ENCODE data around the gene PDLIM4.

PDLIM4 gene, protein sequence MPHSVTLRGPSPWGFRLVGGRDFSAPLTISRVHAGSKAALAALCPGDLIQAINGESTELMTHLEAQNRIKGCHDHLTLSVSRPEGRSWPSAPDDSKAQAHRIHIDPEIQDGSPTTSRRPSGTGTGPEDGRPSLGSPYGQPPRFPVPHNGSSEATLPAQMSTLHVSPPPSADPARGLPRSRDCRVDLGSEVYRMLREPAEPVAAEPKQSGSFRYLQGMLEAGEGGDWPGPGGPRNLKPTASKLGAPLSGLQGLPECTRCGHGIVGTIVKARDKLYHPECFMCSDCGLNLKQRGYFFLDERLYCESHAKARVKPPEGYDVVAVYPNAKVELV

DNA sequence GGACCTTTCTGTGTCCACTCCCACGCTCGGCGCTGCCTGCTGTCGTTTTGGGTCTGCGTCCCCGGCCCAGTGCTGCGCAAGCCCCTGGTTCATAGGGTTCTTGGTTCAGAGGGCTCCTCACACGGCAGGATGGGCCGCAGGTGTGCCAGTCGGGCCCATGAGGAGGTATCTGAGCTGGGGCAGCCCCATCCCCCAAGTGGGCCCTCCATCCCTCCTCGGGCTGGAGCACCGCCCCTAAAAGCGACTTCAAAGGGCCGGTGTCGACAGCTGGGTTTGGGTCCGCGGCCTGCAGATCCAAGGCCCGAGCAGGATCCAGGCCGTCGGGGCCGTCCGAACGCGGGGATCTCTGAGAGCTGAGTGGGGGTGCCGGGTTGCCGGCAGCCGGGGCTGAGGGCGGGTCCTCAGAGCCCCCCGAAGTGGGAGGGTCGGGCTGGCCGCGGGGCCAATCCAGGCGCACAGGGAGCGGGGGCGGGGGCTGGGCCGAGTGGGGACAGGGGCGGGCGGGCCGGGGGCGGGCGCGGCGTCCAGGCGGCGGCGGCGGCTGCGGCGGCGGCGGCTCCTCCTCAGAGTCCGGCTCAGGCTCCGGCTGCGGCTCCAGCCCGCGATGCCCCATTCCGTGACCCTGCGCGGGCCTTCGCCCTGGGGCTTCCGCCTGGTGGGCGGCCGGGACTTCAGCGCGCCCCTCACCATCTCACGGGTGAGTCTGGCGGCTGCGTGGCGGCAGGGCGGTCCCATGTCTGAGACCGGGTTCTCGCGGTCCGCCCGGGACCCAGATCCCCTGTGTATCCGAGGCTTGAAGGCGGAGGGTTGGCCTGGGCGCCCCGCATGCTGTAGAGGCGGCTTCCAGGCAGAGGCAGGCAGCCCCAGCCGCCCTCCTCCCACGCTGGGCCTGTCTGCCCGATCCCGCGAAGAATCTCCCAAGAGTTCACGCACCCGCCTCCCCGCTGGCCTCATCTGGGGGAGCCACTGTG is at the start of gene PDLIM4:
Gene PDLIM4, plus strand, starts transcription at position 566 of the 971 bp plus-strand sequence. Its CDS starts 39 bp downstream, at position 605.
- no peak for DNase-seq (ENCODE audit: low read depth, low spot score)

DNA sequence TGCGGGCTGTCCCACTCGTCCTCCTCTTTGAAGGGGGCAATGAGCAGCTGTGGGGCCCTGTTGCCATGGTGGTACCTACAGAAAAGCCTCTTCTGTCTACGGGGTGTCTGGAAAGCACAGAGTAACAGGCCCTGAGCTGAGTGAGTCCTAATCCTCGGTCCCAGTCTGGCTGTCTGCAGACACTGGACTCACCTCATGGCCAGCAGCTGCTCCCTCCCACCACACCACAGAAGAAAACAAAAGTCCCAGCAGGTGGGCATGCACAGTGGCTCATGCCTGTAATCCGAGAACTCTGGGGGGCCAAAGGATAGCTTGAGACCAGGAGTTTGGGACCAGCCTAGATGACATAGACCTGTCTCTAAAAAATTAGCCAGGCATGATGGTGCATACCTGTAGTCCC is 49.7 kb upstream of the PDLIM4 start:
- DNase-seq (ENCODE audit: low read depth, low spot score): no peak

DNA sequence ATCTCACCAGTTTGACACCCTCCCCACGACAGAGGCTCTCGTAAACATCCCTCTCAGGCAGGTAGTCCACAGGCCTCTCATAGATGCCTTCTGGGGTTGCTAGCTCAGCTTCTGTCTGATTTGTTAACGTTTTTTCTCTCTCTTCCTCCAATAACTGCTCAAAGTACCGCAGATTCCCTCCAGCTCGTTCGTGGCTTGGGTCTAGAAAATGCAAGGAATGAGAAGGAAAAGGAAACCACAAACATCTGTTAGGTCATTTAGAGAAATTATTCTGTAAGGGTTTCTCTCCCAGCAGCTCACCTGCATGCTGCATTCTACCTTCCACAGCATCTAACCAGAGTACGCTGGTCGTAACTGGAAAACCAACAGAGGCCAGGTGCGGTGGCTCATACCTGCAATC is 48.4 kb upstream of the PDLIM4 start:
- DNase-seq (ENCODE audit: low read depth, low spot score): no peak

DNA sequence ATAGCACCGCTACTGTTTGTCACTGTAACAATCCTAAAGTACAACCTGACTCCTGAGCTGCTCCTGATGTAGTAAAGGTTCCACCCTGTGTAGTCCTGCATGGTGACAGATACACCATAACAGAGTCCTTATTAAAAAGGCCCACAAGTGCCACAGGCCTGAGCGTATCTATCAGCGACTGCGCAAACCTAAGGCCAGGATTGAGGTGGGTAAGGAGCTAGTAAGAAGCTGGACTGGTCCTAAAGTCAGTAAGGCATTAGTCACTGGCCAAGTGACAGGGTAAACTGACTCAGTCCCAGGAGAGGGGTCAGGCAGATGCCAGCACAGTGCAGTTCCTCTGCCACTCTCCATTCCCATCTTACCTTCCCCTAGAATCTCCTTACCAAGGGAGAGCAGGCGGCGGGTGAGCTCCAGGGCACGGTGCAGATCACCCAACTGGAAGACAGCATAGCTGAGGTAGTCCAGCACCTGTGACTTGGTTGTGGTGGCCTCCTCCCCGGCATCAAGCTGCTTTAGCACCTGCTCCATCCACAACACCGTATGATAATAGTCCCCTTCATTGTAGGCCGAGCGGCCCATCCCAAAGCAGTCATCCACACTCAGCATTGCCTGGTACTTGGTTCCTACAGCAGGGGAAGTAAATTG is 47.5 kb upstream of the PDLIM4 start:
- no peak for DNase-seq (ENCODE audit: low read depth, low spot score)

DNA sequence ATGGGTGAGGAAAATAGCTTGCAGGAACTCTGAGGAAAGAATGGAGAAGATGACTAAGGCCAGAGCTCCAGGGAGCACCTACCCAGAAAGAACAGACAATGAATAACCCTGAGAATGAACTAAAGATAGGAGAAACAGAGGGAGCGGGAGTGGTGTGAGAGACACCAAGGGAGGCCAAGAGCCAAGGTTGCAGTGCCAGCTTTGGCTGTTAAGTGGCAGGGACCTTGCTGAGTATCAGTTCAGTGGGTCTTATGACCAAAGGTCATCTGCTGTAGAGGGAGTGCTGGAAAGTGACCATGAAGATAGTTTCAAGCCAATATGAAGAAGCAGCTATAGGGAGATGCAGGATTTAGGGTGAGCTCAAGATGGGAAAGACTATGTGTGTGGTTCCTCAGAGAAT is 46.6 kb upstream of the PDLIM4 start:
- DNase-seq (ENCODE audit: low read depth, low spot score): no peak

DNA sequence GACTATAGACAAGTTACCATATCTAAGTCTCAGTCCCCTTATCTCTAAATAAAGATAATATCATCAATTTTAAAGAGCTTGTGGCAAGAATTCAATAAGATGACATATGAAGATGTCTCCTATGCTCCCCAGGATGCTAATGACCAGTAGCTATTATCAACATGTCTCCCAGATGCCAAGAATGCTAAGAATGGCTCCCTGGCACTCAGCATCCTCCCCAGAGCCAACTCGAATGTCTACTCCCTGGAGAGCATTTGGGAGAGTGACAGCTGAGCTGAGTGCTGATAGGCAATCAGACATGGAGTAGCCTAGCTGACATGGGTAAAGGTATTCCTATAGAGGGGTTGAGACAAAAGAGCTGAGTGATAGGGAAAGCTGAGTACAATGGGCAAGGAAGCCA is 45.7 kb upstream of the PDLIM4 start:
- no peak for DNase-seq (ENCODE audit: low read depth, low spot score)

DNA sequence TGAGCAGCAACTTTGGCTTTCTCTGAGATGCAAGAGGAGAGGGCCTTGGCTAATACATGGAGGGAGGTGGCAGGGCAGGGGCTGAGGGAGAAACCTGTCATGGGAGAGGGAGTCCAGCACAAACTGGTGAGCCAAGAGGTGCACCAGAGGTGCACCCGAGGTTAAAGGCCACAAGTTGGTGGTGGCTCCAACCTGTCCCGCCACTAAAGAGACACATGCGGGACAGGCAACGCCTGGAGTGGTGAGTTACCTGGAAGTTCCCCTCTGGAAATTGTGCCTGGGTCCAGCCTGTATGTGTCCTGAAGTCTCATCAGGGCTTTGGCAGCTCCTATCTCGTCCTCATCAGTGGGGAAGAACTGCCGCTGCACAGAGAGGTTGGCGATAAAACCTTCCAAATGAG is 43.8 kb upstream of the PDLIM4 start:
- DNase-seq (ENCODE audit: low read depth, low spot score): no peak

DNA sequence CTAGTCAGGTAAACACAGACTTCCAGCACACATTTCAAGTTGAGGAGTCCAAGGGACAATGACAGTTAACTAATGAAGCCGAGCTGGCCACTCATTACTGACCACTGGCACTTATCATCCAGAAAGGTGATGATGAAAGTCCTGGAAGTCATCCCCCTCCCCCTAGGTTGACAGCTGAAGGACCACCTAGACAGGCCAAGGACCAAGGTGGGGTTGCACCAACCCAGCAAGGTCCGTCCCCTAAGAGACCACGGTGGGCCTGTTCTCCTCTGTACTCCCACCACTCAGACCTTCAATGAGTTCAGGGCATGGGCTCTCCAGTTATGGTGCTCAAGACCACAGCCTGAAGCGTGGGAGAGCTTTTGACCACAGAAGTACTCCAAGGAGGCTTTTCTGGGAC is 43.0 kb upstream of the PDLIM4 start:
- DNase-seq (ENCODE audit: low read depth, low spot score): no peak

DNA sequence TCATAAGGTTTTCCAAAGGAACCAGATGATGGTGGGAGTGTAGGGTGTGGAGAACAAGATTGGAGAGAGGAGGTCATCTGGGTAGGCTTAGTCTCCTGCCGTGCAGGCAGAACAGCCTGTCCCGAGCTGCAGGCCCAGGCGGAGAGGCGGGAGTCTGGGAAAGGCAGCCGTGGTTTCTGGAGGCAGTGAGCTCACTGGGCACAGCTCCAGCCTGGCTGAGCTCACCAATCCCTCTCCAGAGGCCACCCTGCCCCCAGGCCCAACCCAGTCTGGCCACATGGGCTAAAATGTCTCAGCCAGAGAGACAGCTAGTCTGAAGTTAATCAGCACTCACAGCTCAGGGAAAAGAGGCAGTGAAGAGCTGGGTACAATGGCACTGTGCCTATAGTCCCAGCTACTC is 42.2 kb upstream of the PDLIM4 start:
- DNase-seq (ENCODE audit: low read depth, low spot score): peak; percentile 88

DNA sequence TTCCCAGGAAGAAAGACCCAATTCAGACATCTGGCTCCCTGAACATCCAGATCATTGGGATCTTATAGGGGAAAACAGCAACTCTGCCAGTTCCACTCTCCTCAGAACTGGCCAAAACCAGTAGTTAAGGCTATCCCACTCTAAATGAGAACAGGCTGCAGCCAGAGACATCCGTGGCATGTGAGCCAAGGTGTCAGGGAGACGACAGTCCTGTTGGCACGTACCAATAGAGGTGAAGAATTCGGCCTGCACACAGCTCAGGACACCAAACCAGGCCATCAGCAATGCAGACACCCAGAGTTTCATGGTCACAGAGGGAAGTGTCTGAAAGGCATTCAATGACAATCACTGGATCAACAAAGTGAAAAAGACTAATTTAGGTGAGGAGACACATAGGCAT is 39.2 kb upstream of the PDLIM4 start:
- DNase-seq (ENCODE audit: low read depth, low spot score): no peak

DNA sequence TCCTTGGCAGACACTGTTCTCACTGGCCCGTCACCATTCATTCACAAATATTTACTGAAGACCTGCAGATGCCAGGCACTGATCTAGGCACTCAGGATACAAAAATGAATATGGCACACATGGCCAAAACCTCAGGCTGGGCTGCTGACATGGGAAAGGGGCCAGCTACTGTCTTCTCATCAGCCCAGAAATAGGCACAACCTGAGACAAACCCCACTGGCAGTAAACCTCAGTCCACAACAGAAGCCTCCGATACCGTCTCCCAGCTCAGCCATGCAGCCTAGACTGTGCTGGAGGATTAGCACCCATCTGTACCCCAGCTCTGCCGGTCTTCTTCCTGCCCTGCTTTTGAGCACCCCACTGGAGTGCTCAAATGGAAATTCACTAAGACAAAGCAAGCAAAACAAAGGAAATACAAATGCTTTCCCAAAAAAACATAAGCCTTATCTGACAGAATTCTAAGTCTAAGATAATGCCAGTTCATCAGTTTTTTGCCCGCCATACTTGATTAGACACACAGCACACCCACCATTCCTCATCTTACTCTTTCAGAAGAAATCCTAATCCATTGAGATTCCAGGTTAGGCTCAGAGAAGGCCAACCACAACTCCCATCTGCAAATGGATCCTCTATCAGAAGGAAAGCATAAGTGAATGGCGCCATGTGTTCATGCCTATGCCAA is 38.1 kb upstream of the PDLIM4 start:
- DNase-seq (ENCODE audit: low read depth, low spot score): no peak

DNA sequence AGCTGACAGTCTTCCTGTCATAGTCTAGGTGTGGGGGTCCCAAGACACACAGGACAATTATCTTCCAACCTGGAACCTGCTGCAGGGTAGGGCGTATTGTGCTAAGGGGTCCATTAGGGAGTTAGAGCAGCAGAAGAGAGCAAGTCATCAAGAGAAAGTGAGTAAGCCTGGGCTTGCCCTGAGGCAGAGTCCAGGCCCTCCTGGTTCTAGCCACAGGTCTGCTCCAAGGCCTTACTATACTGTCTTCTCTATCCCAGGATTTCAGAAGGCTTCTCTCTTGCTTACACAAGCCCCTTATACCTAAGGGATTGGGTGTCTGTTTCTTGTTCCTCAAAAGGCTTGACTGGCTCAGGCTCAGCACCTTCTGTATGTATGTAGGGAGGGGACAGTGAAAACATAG is 37.5 kb upstream of the PDLIM4 start:
- DNase-seq (ENCODE audit: low read depth, low spot score): no peak

DNA sequence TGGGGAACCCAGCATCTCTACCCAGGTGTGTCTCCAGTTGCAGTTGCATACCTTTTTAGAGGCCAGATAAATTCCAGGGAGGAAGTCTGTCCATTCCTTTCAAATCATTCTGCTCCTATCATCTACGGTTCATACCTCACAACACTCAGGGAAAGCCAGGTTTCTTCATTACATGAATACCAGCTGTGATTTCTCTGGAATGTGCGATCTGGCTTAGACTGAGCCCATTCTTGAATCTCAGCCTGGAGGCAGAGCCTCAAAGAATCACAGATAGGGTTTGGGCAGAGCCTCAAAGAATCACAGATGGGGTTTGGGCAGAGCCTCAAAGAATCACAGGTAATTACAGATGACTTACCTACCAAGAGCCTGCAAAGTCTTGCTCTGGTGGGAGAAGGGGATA is 37.0 kb upstream of the PDLIM4 start:
- DNase-seq (ENCODE audit: low read depth, low spot score): no peak

DNA sequence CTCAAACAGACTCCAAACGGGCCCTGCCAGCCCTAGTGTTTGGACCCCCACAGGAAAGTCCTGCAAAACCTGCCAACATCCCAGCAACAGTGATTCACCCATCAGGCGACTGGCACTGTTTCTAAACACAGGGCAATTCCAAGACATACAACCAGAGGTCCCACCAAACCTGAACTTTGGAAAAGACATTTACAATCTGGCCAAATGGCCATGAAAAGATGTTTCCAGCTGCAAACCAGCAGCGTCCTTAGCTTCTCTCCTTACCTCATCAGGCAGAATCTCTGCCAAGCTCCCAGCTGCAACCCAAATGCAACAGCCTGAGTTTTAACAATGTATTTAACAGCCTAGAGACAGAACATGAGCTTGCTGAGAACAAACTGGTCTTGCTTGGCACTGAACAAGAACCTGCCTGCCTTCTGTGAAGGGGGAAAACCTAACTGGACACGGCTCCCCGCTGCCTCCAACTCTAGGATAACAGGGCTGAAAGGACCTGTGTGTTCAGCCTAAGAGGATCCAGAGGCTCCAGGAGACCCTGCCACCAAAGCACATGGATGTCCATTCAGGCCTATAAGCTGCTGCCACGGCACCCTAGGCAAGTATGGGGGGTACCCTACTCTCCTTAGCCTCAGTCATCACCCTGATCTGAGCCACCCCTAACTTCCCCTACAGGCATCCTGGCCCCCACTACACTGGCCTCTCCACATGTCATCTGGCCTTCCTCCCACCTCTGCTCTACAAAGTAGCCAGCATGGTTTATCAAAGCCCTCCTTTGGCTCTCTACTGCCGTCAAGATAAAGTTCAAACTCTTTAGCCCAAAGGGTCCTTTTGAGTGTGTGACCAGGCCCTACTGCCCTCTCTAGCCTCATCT is 35.5 kb upstream of the PDLIM4 start:
- DNase-seq (ENCODE audit: low read depth, low spot score): peak; percentile 46

DNA sequence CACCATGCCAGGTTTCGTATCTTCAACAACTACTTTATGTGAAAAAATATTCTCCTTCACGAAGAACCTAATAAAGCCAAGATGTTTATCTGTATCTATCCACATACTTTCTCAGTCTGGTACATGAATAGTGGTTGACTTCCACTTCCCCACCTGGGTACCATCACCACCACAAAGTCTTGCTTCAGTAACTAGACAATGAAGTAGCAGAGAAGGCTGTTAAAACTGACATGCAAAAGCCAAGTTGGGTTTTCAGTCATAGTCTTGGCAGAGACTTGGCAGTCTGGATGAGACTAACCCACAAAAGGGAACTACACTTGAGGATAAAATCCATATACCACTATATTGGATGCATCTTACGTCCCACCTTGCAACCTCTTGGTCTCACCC is 34.9 kb upstream of the PDLIM4 start:
- no peak for DNase-seq (ENCODE audit: low read depth, low spot score)

DNA sequence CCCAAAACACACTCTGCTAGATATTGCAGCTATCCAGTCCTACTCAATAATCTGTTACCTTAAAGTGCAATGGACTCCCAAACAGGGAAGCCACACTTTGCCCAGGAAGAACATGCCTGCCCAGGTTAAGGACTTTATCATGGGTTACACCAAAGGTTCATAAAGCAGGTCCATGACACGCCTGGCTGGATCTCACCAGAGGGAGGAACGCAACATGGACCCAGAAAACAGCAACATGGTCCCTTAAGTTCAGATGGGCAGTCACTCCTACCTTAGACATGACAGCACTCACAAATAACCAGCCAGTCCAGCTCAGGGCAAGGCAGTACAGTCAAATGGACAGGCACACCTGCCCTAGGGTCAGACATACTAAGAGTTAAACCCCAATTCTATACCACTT is 33.6 kb upstream of the PDLIM4 start:
- no peak for DNase-seq (ENCODE audit: low read depth, low spot score)

DNA sequence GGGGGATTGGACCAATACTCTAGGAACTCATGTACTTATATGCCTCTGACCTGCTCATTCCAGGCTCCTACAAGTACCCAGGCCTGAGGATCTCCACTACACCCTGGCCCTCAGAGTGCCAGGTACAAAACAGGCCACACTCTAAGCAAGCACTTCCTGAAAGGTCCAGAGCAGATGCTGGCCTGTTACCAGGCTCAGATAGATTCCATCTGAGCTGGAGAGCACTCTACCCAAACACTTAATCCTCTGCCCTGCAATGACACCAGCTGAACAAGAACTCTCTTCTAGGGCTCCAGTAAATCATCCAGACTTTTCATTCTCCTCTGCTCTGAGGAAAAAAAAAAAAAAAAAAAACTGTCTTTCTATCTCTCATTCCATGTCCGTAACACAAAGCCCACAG is 32.8 kb upstream of the PDLIM4 start:
- DNase-seq (ENCODE audit: low read depth, low spot score): no peak

DNA sequence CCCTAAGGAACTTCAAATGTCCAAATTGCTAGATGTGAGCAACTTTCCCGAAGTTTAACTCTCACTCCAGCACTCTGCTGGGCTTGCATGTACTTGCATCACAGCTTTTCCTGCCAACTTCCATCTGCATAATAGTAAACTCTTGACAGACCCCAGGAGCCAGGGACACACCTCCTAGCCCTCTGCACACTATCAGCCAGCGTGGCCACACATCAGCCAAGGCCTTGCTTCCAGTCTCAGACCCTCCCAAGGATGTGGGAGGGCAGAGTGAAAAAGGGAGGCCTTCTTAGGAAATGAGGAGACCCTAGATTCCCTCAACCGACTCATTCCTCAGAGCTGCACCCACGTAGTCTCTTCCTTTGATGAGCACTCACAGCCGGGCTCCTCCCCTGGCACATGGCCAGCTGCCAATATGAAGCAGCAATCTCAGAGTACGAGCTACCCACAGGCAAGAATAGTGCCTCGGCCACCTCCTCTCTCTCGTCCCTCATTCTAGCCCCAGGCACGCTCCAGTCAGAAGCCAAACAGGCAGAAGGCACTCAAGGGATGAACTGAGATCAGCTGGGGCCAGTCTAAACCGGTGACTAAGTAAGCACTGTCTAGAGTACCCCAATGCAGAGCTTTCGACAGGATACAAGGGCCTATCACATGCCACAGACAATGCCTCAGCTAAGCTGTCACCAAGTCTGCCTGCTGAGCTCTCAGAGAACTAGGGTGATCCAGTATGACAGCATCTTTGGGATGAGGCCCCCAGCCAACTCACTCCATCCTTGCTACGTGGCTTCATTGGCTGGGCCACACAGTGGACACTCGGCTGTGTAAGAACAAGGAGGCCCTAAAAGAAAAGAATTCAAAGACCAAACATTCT is 32.1 kb upstream of the PDLIM4 start:
- DNase-seq (ENCODE audit: low read depth, low spot score): no peak

DNA sequence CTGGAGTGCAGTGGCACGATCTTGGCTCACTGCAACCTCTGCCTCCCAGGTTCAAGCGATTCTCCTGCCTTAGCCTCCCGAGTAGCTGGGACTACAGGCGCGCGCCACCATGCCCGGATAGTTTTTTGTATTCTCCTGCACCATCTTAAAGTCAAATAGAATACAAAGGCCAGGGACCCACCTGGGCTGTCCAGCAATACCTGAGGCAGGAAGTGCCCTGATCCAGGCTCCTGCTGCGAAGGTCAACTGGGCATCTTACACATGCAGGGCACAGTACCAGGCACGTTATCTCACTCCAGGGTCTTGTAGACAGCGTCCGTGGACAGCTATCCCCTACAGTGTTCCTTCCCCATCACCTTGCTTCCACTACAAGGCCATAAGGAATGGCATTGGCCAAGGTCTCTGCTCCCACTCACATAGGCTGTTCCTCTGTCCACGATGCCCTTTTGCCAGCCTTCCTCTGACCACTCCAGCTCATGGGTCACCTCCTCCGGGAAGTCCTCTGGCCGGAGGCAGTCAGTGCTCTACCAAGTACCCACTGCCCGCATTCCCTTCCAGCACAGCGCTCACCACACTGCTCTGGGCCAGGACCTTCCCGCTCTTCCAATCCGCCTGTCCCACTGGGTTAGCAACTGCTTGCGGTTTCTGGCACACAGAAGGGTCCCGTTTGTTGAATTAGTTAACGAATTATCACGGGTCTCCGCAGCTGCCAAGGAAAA is 30.8 kb upstream of the PDLIM4 start:
- no peak for DNase-seq (ENCODE audit: low read depth, low spot score)

DNA sequence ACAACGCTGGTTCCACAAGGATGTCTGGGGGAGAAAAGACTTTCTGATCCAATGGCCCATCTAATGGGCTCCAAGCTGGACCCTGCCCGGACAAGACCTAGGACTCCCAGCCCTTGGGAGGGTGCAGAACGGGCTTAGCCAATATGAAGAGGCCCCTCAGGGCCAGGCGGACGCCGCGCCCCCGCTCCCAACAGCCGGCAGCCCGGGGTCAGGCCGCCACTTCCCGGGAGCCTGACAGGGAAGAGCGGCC is 30.3 kb upstream of the PDLIM4 start:
- no peak for DNase-seq (ENCODE audit: low read depth, low spot score)

Measured in brain pericyte (primary cell).